Measurements from ENCODE around the gene NCOR2. TPM values are rescaled to one million over a fixed set of nuclear protein-coding genes. Genes with fewer than 3 reads are reported as not detected.

NCOR2 gene
- total RNA-seq, 4 donors from 2014 or later, result 111 to 264 (median 187) TPM

DNA sequence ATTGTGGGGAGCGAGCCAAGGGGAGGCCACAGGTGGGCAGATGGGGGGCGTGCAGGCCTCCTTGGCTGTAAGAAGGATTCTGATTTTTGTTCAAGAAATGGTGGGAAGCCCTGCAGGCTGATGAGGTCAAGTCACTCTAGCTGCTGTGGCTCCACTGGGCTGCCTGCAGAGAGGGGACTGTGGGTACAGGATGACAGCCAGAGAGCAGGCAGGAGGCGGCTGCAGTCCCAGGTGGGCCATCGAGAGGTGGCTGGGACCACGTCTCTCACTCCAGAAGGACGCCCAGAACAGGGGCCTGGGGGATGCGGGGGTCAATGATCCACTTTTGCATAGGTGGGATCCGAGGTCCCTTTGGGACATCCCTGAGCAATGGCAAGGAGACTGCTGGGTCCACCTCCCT lies 9.1 kb downstream of the NCOR2 start:
- no peaks in the 10 kb centered on the region for H3K27me3 ChIP-seq
- WGBS, result 83% methylated on average over 2 of the region's 8 CpGs
- H3K36me3 ChIP-seq, result no peaks in the 10 kb centered on the region
- H3K4me3 ChIP-seq, result no peak overlapping the region
- H3K4me1 ChIP-seq, result peaks cover 46% of the 10 kb centered on the region
- no peak for DNase-seq (ENCODE audit: low spot score in 2 of 2)
- H3K27ac ChIP-seq, result no peak overlapping the region
- TF ChIP-seq EP300 (IDR thresholded peaks at IDR 0.05) (no peak), POLR2A (IDR thresholded peaks at IDR 0.05) (no peak), POLR2AphosphoS5 (IDR thresholded peaks at IDR 0.05) (no peak)
- TF ChIP-seq, protein P1, sequence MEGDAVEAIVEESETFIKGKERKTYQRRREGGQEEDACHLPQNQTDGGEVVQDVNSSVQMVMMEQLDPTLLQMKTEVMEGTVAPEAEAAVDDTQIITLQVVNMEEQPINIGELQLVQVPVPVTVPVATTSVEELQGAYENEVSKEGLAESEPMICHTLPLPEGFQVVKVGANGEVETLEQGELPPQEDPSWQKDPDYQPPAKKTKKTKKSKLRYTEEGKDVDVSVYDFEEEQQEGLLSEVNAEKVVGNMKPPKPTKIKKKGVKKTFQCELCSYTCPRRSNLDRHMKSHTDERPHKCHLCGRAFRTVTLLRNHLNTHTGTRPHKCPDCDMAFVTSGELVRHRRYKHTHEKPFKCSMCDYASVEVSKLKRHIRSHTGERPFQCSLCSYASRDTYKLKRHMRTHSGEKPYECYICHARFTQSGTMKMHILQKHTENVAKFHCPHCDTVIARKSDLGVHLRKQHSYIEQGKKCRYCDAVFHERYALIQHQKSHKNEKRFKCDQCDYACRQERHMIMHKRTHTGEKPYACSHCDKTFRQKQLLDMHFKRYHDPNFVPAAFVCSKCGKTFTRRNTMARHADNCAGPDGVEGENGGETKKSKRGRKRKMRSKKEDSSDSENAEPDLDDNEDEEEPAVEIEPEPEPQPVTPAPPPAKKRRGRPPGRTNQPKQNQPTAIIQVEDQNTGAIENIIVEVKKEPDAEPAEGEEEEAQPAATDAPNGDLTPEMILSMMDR (IDR thresholded peaks at IDR 0.05), result no peak
- H3K9me3 ChIP-seq, result no peaks in the 10 kb centered on the region

DNA sequence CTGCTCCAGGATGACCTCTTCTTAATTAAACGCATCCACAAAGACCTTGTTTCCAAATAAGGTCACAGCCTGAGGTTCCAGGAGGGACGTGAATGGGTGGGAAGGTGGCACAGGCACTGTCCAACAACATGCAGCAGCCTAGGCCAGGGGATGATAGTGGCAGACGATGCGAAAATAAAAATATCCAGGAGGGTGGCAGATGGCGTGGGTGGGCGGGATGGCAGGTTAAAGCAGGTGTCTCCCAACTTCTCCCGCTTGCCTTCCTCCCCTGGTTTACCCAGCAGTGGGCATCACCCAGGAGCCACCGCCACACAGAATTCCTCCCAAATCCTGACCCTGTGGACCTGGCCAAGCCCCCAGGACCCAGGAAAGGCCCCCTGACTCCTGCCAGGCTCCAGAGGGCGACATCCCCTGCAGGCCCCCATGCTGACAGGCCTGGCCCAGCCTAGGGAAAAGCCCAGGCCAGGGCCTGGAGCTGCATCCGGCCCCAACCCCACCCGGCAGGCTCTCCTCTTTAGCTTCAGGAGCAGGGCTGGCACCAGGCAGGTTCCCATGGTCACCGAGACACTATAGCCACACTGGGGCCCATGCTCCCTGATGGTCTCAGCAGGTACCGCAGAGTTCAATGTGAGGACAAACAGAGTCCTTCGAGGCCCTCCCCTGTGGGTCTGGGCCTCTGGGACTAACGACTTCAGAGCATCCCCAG lies 9.7 kb downstream of the NCOR2 start:
- peaks cover 41% of the 10 kb centered on the region for H3K4me1 ChIP-seq
- H3K4me3 ChIP-seq, result no peak overlapping the region
- H3K27ac ChIP-seq, result no peak overlapping the region
- DNase-seq (ENCODE audit: low spot score in 2 of 2), result no peak
- no peaks in the 10 kb centered on the region for H3K9me3 ChIP-seq
- H3K27me3 ChIP-seq, result no peaks in the 10 kb centered on the region
- no peak for TF ChIP-seq POLR2AphosphoS5 (IDR thresholded peaks at IDR 0.05)
- TF ChIP-seq, protein P1 (IDR thresholded peaks at IDR 0.05), result no peak
- TF ChIP-seq EP300 (IDR thresholded peaks at IDR 0.05), result no peak
- TF ChIP-seq POLR2A (IDR thresholded peaks at IDR 0.05), result no peak
- H3K36me3 ChIP-seq, result no peaks in the 10 kb centered on the region
- WGBS, result 74% methylated on average over 10 of the region's 15 CpGs

DNA sequence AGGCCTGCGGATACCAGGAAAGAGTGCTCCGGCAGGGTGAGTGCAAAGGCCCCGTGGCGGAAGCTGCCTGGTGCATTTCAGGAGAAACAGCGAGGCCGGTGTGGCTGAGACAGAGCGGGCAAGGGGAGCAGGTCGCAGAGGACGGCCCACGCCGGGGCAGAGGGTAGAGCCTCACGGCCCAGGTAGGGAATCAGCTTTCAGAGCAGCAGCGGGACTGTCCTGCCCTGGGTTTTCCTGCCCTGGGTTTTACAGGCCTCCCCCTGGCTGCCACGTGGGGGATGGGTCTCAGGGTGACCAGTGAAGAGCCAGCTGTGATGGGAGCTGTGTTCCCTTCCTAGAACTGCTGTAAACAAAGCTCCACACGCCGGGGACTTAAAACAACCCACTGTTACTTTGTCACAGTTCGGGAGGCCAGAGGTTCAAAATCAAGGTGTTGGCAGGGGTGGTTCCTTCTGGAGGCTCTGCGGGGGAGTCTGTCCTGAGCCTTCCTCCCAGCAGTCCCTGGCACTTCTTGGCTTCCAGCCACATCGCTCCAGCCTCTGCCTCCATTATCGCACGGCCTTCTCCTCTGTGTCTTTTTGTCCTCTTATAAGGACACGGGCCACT lies 10.4 kb downstream of the NCOR2 start:
- WGBS, result 83% methylated on average over 22 of the region's 22 CpGs
- Histone ChIP-seq H3K4me1 (peaks cover 44% of the 10 kb centered on the region), H3K9me3 (no peaks in the 10 kb centered on the region), H3K4me3 (no peak overlapping the region), H3K27ac (no peak overlapping the region), H3K27me3 (no peaks in the 10 kb centered on the region), H3K36me3 (no peaks in the 10 kb centered on the region)
- DNase-seq (ENCODE audit: low spot score in 2 of 2), result peak in 1 of 2 donors; percentile 61
- TF ChIP-seq POLR2A (IDR thresholded peaks at IDR 0.05) (no peak), POLR2AphosphoS5 (IDR thresholded peaks at IDR 0.05) (no peak), EP300 (IDR thresholded peaks at IDR 0.05) (no peak)
- TF ChIP-seq, protein P1 (IDR thresholded peaks at IDR 0.05), result no peak

DNA sequence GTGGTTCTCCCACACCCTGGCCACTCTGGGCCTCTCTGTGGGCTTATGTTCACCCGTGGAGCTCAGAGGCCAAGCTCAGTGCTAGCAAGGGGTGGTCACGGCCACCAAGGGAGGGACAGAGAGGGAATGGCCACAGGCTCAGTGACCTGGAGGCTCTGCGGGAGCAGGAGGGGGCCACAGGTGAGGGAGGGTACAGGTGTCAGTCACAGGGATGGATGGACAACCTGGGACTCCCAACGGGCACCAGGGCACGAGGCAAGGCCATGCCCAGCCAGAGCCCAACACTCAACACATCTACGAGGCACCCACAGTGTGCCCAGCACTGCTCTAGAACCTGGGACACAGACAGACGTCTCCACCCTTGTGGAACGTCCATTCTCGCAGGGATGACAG lies 11.3 kb downstream of the NCOR2 start:
- H3K4me1 ChIP-seq, result peaks cover 46% of the 10 kb centered on the region
- no peak for DNase-seq (ENCODE audit: low spot score in 2 of 2)
- no peak for TF ChIP-seq EP300 (IDR thresholded peaks at IDR 0.05)
- TF ChIP-seq POLR2A (IDR thresholded peaks at IDR 0.05), result no peak
- TF ChIP-seq, protein P1 (IDR thresholded peaks at IDR 0.05), result no peak
- no peak for TF ChIP-seq POLR2AphosphoS5 (IDR thresholded peaks at IDR 0.05)
- WGBS, result 84% methylated on average over 9 of the region's 9 CpGs
- no peaks in the 10 kb centered on the region for H3K9me3 ChIP-seq
- no peak overlapping the region for H3K4me3 ChIP-seq
- H3K27me3 ChIP-seq, result no peaks in the 10 kb centered on the region
- H3K36me3 ChIP-seq, result no peaks in the 10 kb centered on the region
- no peak overlapping the region for H3K27ac ChIP-seq

Measured in suprapubic skin (tissue), 4 donors.